A673 (cell line): Measurements from ENCODE around the gene EPHA10. TPM values are rescaled to one million over a fixed set of nuclear protein-coding genes. Genes with fewer than 3 reads are reported as not detected.

Experiments used
- BruUV-seq: library from RNA; stranded (reverse); fragments of 400-500 nt; replicated peaks from 2 replicates; lab custom pipeline; 2021; lab: Mats Ljungman, UMichigan
- CTCF ChIA-PET: fragments of 300-600 bp; sonication (Branson Sonifier 250); formaldehyde crosslinking; loops from one replicate; lab custom pipeline; 2022; ENCODE audit warnings: antibody characterized with exemption; lab: Charles Lee
- POLR2A ChIA-PET: fragments of 300-600 bp; sonication (Branson Sonifier 250); formaldehyde crosslinking; loops from one replicate; lab custom pipeline; 2022; ENCODE audit warnings: antibody characterized with exemption; ENCODE audit not compliant: low non-redundant PET; lab: Charles Lee
- DNase-seq: peaks from one replicate; pipeline ENCODE4 v3.0.0-alpha.2; 2015; ENCODE audit warnings: low spot score
- H3K27ac ChIP-seq: fragments of 200-600 bp; sonication (generic); 2 replicates; pipeline ENCODE4 v1.5.1; 2016; ENCODE audit warnings: mixed run types, low read depth, mild to moderate bottlenecking, mixed read lengths, antibody characterized with exemption, low read length; ENCODE audit not compliant: poor library complexity, severe bottlenecking
- H3K27me3 ChIP-seq: fragments of 200-600 bp; sonication (generic); replicated peaks from 2 replicates; pipeline ENCODE4 v1.6.1; 2017; ENCODE audit warnings: mixed run types, low read depth, mild to moderate bottlenecking, mixed read lengths, antibody characterized with exemption, low read length; ENCODE audit not compliant: insufficient read depth, poor library complexity
- H3K36me3 ChIP-seq: fragments of 200-600 bp; sonication (generic); 2 replicates; pipeline ENCODE4 v1.6.1; 2016; ENCODE audit warnings: mixed run types, mild to moderate bottlenecking, mixed read lengths, antibody characterized with exemption, low read length; ENCODE audit not compliant: insufficient read depth, poor library complexity, severe bottlenecking
- H3K4me1 ChIP-seq: fragments of 200-600 bp; sonication (generic); 2 replicates; pipeline ENCODE4 v1.6.1; 2017; ENCODE audit warnings: mixed run types, mild to moderate bottlenecking, mixed read lengths, antibody characterized with exemption, low read length; ENCODE audit not compliant: insufficient read depth, poor library complexity, severe bottlenecking
- H3K4me3 ChIP-seq: fragments of 200-600 bp; sonication (generic); 2 replicates; pipeline ENCODE4 v1.5.1; 2016; ENCODE audit warnings: low read depth, mixed run types, mild to moderate bottlenecking, mixed read lengths, low read length; ENCODE audit not compliant: poor library complexity, severe bottlenecking
- H3K9me3 ChIP-seq: fragments of 200-600 bp; sonication (generic); 2 replicates; pipeline ENCODE4 v1.6.1; 2016; ENCODE audit warnings: mixed run types, low read depth, mild to moderate bottlenecking, mixed read lengths, antibody characterized with exemption, low read length; ENCODE audit not compliant: poor library complexity, severe bottlenecking
- CTCF ChIP-seq: fragments of 300-800, 200-600 bp; sonication (generic); conservative IDR thresholded peaks from 2 replicates; pipeline ENCODE4 v1.5.1; 2017; ENCODE audit warnings: low read depth, mild to moderate bottlenecking, antibody characterized with exemption, low read length, moderate library complexity, mixed read lengths
- EZH2 ChIP-seq: fragments of 200-600 bp; sonication (generic); IDR thresholded peaks from 2 replicates; pipeline ENCODE4 v1.6.1; 2017; ENCODE audit warnings: borderline replicate concordance, low read depth, mild to moderate bottlenecking, mixed read lengths, antibody characterized with exemption, low read length; ENCODE audit not compliant: poor library complexity, severe bottlenecking
- intact Hi-C: fragments of 100-400 bp; cut with micrococcal nuclease; formaldehyde crosslinking; loops from one replicate; pipeline ENCODE4 v1.10.0; 2022; ENCODE audit not compliant: unreplicated experiment
- total RNA-seq: library from RNA; stranded (reverse); gene quantifications from 2 replicates; pipeline ENCODE4 v1.2.3, GENCODE V29; 2021

The EPHA10 gene
- total RNA-seq, 1 experiment from 2014 or later: not detected

GRCh38 chr1:37793773-37794371, 29.0 kb upstream of the EPHA10 start, which contains the start of gene MANEAL:
Gene MANEAL (plus strand): TSS chr1:37793847. CDS start chr1:37794183, 336 bp downstream.
- Histone ChIP-seq H3K36me3 (no peaks in the 10 kb centered on the region), H3K4me1 (no peaks in the 10 kb centered on the region), H3K27ac (no peak within 1 kb of the TSS), H3K27me3 (peaks cover 20% of the 10 kb centered on the region), H3K9me3 (no peaks in the 10 kb centered on the region), H3K4me3 (peak within 1 kb of the TSS; percentile 51)
- TF ChIP-seq EZH2 (no peak), CTCF (no peak)
- intact Hi-C loops: loop anchor here (10.0 kb wide), 1 partner anchor 49 kb away; no protein-coding TSS in a partner anchor
- peak; percentile 73 for DNase-seq
- ChIA-PET CTCF (no interaction called here), POLR2A (no interaction called here)
- no TSS peak for BruUV-seq

- peaks cover 27% of the 10 kb centered on the region for H3K27me3 ChIP-seq
- CTCF ChIA-PET: no interaction called here
- no TSS peak for BruUV-seq
These were observed 28.2 kb upstream of the EPHA10 start for GRCh38 chr1:37792943-37793686.

GRCh38 chr1:37782491-37782890, 17.6 kb upstream of the EPHA10 start:
- Histone ChIP-seq H3K4me1 (no peaks in the 10 kb centered on the region), H3K27me3 (peaks cover 64% of the 10 kb centered on the region), H3K9me3 (no peaks in the 10 kb centered on the region), H3K27ac (no peak overlapping the region), H3K36me3 (no peaks in the 10 kb centered on the region), H3K4me3 (no peak overlapping the region)
- CTCF ChIA-PET: no interaction called here
- no peak for TF ChIP-seq CTCF
- no peak for TF ChIP-seq EZH2
- no peak for DNase-seq
- no TSS peak for BruUV-seq
- POLR2A ChIA-PET: no interaction called here
- intact Hi-C loops: no loop called here

More at GRCh38 chr1:37792943-37793686, 28.2 kb upstream of the EPHA10 start:
- H3K4me3 ChIP-seq: no peak overlapping the region
- H3K27ac ChIP-seq: no peak overlapping the region
- intact Hi-C loops: loop anchor here (10.0 kb wide), 1 partner anchor 48 kb away; no protein-coding TSS in a partner anchor
- H3K36me3 ChIP-seq: no peaks in the 10 kb centered on the region
- TF ChIP-seq CTCF: no peak
- POLR2A ChIA-PET: no interaction called here
- no peaks in the 10 kb centered on the region for H3K9me3 ChIP-seq
- no peaks in the 10 kb centered on the region for H3K4me1 ChIP-seq
- DNase-seq: no peak
